Transverse colon (tissue), 3 donors: ENCODE data around the gene TMEM144.

Experiments used
- CTCF ChIP-seq, 5 experiments: fragments of 200-600 bp in 3 of 5; fragments of 450-650 bp in 2 of 5; sonication (generic) in 3 of 5; IDR thresholded peaks; 1 replicate in 2 of 5; 2 replicates in 3 of 5; pipeline ENCODE4 v1.5.1; 2016 to 2017; ENCODE audit warnings: antibody characterized with exemption in 5 of 5, inconsistent platforms in 3 of 5, mild to moderate bottlenecking in 2 of 5, moderate library complexity in 1 of 5
- POLR2A ChIP-seq: fragments of 450-650 bp; IDR thresholded peaks from one replicate; pipeline ENCODE4 v1.6.1; 2016; ENCODE audit warnings: antibody characterized with exemption, mild to moderate bottlenecking, moderate library complexity

GRCh38 chr4:158195297-158195696 is 15.0 kb upstream of the TMEM144 start:
- TF ChIP-seq CTCF (IDR thresholded peaks at IDR 0.05) (no peak), POLR2A (no peak)
